NCI-H345 treated with DMSO at 0.1 percent for 48 hours (cell line): ENCODE results near the gene DPEP1.

Experiments used
- DNase-seq: peaks from one replicate; lab custom pipeline; 2025; ENCODE audit not compliant: unreplicated experiment; lab: John Stamatoyannopoulos, UW

DPEP1 gene

GRCh38 chr16:89598199-89598598 lies 15.2 kb upstream of the DPEP1 start:
- no peak for DNase-seq

GRCh38 chr16:89599451-89599858 lies 14.0 kb upstream of the DPEP1 start:
- no peak for DNase-seq

GRCh38 chr16:89599902-89600301 lies 13.5 kb upstream of the DPEP1 start:
- DNase-seq = no peak

- no peak for DNase-seq
These were observed 13.0 kb upstream of the DPEP1 start for GRCh38 chr16:89600427-89600826.

GRCh38 chr16:89600956-89601355 lies 12.5 kb upstream of the DPEP1 start:
- DNase-seq = no peak

- DNase-seq = no peak
These were observed 11.6 kb upstream of the DPEP1 start for GRCh38 chr16:89601906-89602272.

GRCh38 chr16:89602273-89602951 lies 11.0 kb upstream of the DPEP1 start:
- DNase-seq = no peak

- no peak for DNase-seq
These were observed 10.4 kb upstream of the DPEP1 start for GRCh38 chr16:89602952-89603590.

- DNase-seq = no peak
These were observed 8.7 kb upstream of the DPEP1 start for GRCh38 chr16:89604764-89605163.

- DNase-seq = no peak
These were observed 8.1 kb upstream of the DPEP1 start for GRCh38 chr16:89605186-89605970.

- no peak for DNase-seq
These were observed 7.4 kb upstream of the DPEP1 start for GRCh38 chr16:89606006-89606405.

GRCh38 chr16:89607453-89607852 lies 6.0 kb upstream of the DPEP1 start:
- no peak for DNase-seq

- no peak for DNase-seq
These were observed 5.3 kb upstream of the DPEP1 start for GRCh38 chr16:89607937-89608740.

- no peak for DNase-seq
These were observed 3.4 kb upstream of the DPEP1 start for GRCh38 chr16:89610108-89610453.

- no peak for DNase-seq
These were observed 851 bp upstream of the DPEP1 start for GRCh38 chr16:89612415-89613166.

GRCh38 chr16:89613954-89614459 lies 565 bp downstream of the DPEP1 start:
- no peak for DNase-seq

- DNase-seq = no peak
These were observed 1.7 kb downstream of the DPEP1 start for GRCh38 chr16:89615176-89615575.

GRCh38 chr16:89615596-89616090 lies 2.2 kb downstream of the DPEP1 start:
- no peak for DNase-seq

- DNase-seq = no peak
These were observed 3.2 kb downstream of the DPEP1 start for GRCh38 chr16:89616623-89617022.

- no peak for DNase-seq
These were observed 3.6 kb downstream of the DPEP1 start for GRCh38 chr16:89617036-89617435.
